MCF 10A (cell line): Measurements from ENCODE around the gene TCF7. TPM values are rescaled to one million over a fixed set of nuclear protein-coding genes. Genes with fewer than 3 reads are reported as not detected.

Experiments used
- BruUV-seq: library from RNA; stranded (reverse); fragments of 400-500 nt; replicated peaks from 2 replicates; lab custom pipeline; 2021; lab: Mats Ljungman, UMichigan
- CTCF ChIA-PET: fragments of 300-600 bp; sonication (Branson Sonifier 250); formaldehyde crosslinking; extraction: SDS; loops from one replicate; lab custom pipeline; 2021; ENCODE audit warnings: antibody characterized with exemption, inconsistent platforms; lab: Yijun Ruan, JAX
- POLR2A ChIA-PET: fragments of 300-600, 350-650 bp; sonication (Branson Sonifier 250); formaldehyde crosslinking; extraction: SDS; loops from one replicate; lab custom pipeline; 2020; ENCODE audit warnings: antibody characterized with exemption, inconsistent platforms; lab: Yijun Ruan, JAX
- DNase-seq: peaks from one replicate; pipeline ENCODE4 v3.0.0-alpha.2; 2018; ENCODE audit not compliant: unreplicated experiment
- H3K27ac Mint-ChIP-seq: one replicate; pipeline ENCODE4 v1.8.0; 2022; ENCODE audit warnings: mild to moderate bottlenecking, low read depth, mixed read lengths; ENCODE audit not compliant: unreplicated experiment
- H3K27me3 Mint-ChIP-seq: one replicate; pipeline ENCODE4 v1.8.0; 2022; ENCODE audit warnings: mixed read lengths; ENCODE audit not compliant: insufficient read depth, unreplicated experiment
- H3K36me3 Mint-ChIP-seq: one replicate; pipeline ENCODE4 v1.8.0; 2022; ENCODE audit warnings: mild to moderate bottlenecking, moderate library complexity, mixed read lengths; ENCODE audit not compliant: insufficient read depth, unreplicated experiment
- H3K4me1 Mint-ChIP-seq: one replicate; pipeline ENCODE4 v1.8.0; 2022; ENCODE audit warnings: mixed read lengths; ENCODE audit not compliant: insufficient read depth, unreplicated experiment
- H3K4me3 Mint-ChIP-seq: one replicate; pipeline ENCODE4 v1.8.0; 2022; ENCODE audit warnings: mild to moderate bottlenecking, moderate library complexity, mixed read lengths; ENCODE audit not compliant: unreplicated experiment
- H3K9me3 Mint-ChIP-seq: one replicate; pipeline ENCODE4 v1.8.0; 2022; ENCODE audit warnings: mixed read lengths; ENCODE audit not compliant: unreplicated experiment
- intact Hi-C: fragments of 100-400 bp; cut with micrococcal nuclease; formaldehyde crosslinking; loops from 2 replicates; pipeline ENCODE4 v1.14.1; 2022
- total RNA-seq: library from RNA; stranded (reverse); gene quantifications from 2 replicates; pipeline ENCODE4 v1.2.3, GENCODE V29; 2022
- TF ChIP-seq, protein P1 (sequence below): fragments of 200-600 bp; IDR thresholded peaks from one replicate; pipeline ENCODE4 v1.8.0; 2022; ENCODE audit warnings: antibody characterized with exemption, mild to moderate bottlenecking; ENCODE audit not compliant: unreplicated experiment

The TCF7 gene
- total RNA-seq, 1 experiment from 2014 or later = 0.42 TPM

DNA sequence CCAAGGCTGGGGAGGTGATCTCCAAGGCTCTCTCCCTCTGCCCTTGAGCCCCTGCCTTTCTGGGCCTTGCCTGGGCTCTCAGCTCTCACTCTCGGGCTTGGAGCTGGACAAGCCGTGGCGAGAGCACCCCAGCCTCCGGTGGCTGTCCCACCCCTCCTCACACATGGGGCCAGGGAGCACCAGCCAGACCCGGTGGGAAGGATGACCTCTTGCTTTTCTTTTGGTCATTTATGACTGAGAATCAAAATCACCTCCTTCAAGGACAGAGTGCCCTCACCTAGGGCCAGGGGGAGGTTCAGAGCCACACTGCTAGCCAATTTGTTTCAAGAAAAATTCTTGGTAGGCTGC, 14.1 kb downstream of the TCF7 start:
- H3K36me3 Mint-ChIP-seq = peaks cover 27% of the 10 kb centered on the region
- intact Hi-C loops = no loop called here
- CTCF ChIA-PET = interaction anchor here (1.3 to 5.1 kb wide), 4 partner anchors 10 to 89 kb away, joined by 4 to 56 read pairs (median 26); no protein-coding TSS in a partner anchor
- H3K27ac Mint-ChIP-seq = no peak overlapping the region
- BruUV-seq = no TSS peak
- H3K27me3 Mint-ChIP-seq = no peaks in the 10 kb centered on the region
- no peaks in the 10 kb centered on the region for H3K9me3 Mint-ChIP-seq
- H3K4me3 Mint-ChIP-seq = no peak overlapping the region
- POLR2A ChIA-PET = no interaction called here
- TF ChIP-seq, protein P1, sequence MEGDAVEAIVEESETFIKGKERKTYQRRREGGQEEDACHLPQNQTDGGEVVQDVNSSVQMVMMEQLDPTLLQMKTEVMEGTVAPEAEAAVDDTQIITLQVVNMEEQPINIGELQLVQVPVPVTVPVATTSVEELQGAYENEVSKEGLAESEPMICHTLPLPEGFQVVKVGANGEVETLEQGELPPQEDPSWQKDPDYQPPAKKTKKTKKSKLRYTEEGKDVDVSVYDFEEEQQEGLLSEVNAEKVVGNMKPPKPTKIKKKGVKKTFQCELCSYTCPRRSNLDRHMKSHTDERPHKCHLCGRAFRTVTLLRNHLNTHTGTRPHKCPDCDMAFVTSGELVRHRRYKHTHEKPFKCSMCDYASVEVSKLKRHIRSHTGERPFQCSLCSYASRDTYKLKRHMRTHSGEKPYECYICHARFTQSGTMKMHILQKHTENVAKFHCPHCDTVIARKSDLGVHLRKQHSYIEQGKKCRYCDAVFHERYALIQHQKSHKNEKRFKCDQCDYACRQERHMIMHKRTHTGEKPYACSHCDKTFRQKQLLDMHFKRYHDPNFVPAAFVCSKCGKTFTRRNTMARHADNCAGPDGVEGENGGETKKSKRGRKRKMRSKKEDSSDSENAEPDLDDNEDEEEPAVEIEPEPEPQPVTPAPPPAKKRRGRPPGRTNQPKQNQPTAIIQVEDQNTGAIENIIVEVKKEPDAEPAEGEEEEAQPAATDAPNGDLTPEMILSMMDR = no peak
- peaks cover 18% of the 10 kb centered on the region for H3K4me1 Mint-ChIP-seq
- DNase-seq = no peak

DNA sequence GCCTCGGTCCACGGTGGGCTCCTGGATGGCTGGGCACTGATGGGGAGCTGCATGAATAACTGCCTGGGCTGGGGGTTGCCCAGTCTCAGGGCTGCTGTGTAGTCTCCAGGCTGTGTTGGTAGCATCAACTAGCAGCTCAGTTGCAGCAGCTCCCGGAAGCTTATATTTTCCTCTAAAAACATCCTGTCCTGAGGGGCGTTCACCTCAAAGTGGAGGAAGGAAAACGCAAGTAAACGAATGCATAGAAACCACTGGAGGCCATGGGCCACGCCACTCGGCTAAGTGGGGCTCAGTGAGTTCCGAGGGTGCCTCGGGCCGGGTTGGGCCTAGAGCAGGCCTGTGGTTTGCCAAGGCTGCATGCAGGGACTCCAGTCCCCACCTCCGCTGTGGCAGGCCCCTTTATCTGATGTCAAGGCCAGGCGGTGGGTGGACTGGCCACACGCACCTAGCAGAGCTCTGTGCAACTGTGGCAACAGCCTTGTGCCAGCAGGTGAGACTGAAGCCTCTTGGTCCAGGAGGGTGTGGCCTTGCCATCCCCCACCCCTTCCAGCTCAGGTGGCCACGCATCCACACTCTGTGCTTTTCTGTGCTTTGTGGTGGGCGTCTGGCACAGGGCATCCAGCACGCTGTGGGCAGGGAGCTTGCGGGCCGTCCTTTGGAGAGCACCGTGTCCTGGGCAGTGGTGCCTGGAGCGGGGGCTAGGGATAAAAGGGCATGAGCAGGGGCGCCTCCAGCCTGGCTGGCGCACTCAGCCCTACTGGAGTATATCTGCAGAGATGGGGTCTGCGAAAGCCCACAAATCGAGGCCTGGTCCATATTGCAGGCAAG, 15.1 kb downstream of the TCF7 start:
- Mint-ChIP-seq H3K4me1 (peaks cover 18% of the 10 kb centered on the region), H3K27me3 (no peaks in the 10 kb centered on the region), H3K4me3 (no peak overlapping the region), H3K27ac (no peak overlapping the region), H3K36me3 (peaks cover 37% of the 10 kb centered on the region), H3K9me3 (no peaks in the 10 kb centered on the region)
- ChIA-PET POLR2A (interaction anchor here (0.7 to 2.3 kb wide), 5 partner anchors 11 to 867 kb away, joined by 3 to 11 read pairs (median 4); no protein-coding TSS in a partner anchor), CTCF (interaction anchor here (0.7 to 5.1 kb wide), 6 partner anchors 9 to 706 kb away, joined by 3 to 56 read pairs (median 5); no protein-coding TSS in a partner anchor)
- TF ChIP-seq, protein P1 = no peak
- intact Hi-C loops = no loop called here
- DNase-seq = no peak
- no TSS peak for BruUV-seq

DNA sequence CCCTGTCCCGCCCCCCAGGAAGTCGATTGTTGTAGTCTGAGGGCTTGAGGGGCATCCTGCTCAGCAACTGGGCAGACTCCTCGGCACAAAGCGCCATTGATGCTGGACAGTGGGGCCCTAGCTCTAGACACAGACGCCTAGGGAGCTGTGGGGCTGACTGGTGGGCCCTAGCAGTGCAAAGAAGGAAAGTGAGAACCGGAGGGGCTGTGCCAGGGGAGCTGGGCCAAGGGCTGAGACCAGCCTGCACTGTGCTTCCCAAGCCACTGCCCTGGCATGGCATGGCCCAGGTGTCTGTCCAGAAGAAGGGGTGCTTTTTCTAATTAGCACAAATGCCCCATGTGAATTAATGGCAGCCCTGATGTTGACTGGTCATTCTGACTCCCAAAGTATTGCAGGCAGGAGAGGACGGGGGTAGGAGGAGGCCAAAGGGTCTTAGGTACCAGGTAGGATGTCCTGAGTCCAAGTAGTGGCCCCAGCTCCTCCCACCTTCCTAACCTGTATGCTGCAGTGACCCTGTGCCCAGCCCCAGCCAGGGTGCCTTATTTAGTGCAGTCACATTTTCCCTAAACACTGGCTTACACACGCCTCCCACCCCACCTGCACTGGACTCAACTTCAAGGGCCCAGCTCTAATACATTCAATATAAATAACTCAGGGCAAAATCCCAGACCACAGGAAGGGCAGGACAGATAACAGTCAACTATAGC, 15.9 kb downstream of the TCF7 start:
- Mint-ChIP-seq H3K9me3 (no peaks in the 10 kb centered on the region), H3K4me1 (peaks cover 11% of the 10 kb centered on the region), H3K27me3 (no peaks in the 10 kb centered on the region), H3K36me3 (peaks cover 42% of the 10 kb centered on the region), H3K4me3 (no peak overlapping the region), H3K27ac (no peak overlapping the region)
- no TSS peak for BruUV-seq
- intact Hi-C loops = no loop called here
- ChIA-PET CTCF (interaction anchor here (1.0 to 5.1 kb wide), 4 partner anchors 8 to 707 kb away, joined by 3 to 56 read pairs (median 26); no protein-coding TSS in a partner anchor), POLR2A (interaction anchor here (0.9 to 2.3 kb wide), 4 partner anchors 10 to 92 kb away, joined by 4 to 11 read pairs (median 4); no protein-coding TSS in a partner anchor)
- no peak for DNase-seq
- TF ChIP-seq, protein P1 = no peak

DNA sequence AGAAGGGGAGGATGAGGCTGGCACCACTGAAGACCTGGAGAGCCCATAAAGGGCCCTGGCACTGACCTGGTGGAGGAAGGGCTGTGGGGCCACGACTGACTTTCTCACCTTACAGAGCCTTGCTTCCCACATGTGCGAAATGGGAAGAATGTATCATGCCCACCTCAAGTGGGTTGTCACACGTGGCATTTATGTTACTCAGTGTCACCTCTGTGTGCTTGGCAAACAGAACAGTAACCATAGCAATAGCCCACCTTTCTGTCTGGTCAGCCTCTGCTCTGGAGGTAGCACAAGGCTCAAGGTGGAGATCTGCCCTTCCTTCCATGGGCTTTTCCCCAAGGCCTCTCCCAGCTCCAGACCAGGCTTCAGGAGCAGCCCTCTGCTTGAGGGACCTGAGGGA, 16.7 kb downstream of the TCF7 start:
- H3K27me3 Mint-ChIP-seq = no peaks in the 10 kb centered on the region
- H3K9me3 Mint-ChIP-seq = no peaks in the 10 kb centered on the region
- TF ChIP-seq, protein P1 = no peak
- H3K36me3 Mint-ChIP-seq = peaks cover 43% of the 10 kb centered on the region
- no TSS peak for BruUV-seq
- no peak overlapping the region for H3K27ac Mint-ChIP-seq
- ChIA-PET POLR2A (interaction anchor here (2.3 kb wide), 1 partner anchor 91 kb away, joined by 11 read pairs; no protein-coding TSS in a partner anchor), CTCF (interaction anchor here (0.5 to 5.1 kb wide), 3 partner anchors 8 to 157 kb away, joined by 5 to 56 read pairs (median 47); no protein-coding TSS in a partner anchor)
- H3K4me1 Mint-ChIP-seq = peaks cover 3% of the 10 kb centered on the region
- H3K4me3 Mint-ChIP-seq = no peak overlapping the region
- no peak for DNase-seq
- intact Hi-C loops = no loop called here
